IPS-20b (cell line): ENCODE results near the gene TMEM151A.
"Not testable (repeated sequence)": the region's sequence is repeated elsewhere in the genome, so short reads cannot be mapped to it uniquely, and the experiment has no call there.

ENCODE experiments used
- H3K27ac ChIP-seq: one replicate; pipeline ENCODE4 v1.5.1; 2013; ENCODE audit warnings: low read length
- H3K27me3 ChIP-seq: 2 replicates; pipeline ENCODE4 v1.6.1; 2013; ENCODE audit warnings: mild to moderate bottlenecking, low read length, inconsistent platforms; ENCODE audit not compliant: insufficient read depth
- H3K36me3 ChIP-seq: 2 replicates; pipeline ENCODE4 v1.6.1; 2013; ENCODE audit warnings: low read depth, mild to moderate bottlenecking, inconsistent platforms, low read length, moderate library complexity; ENCODE audit not compliant: insufficient read depth
- H3K4me1 ChIP-seq: 2 replicates; pipeline ENCODE4 v1.6.1; 2013; ENCODE audit warnings: mild to moderate bottlenecking, control low read depth, inconsistent platforms, low read length, moderate library complexity; ENCODE audit not compliant: insufficient read depth
- H3K4me3 ChIP-seq: 2 replicates; pipeline ENCODE4 v1.5.1; 2013; ENCODE audit warnings: mild to moderate bottlenecking, low read length, inconsistent platforms
- H3K9ac ChIP-seq: 2 replicates; pipeline ENCODE4 v1.6.1; 2013; ENCODE audit warnings: low read depth, mild to moderate bottlenecking, inconsistent platforms, low read length, moderate library complexity
- H3K9me3 ChIP-seq: 2 replicates; pipeline ENCODE4 v1.6.1; 2013; ENCODE audit warnings: mild to moderate bottlenecking, low read depth, low read length, inconsistent platforms; ENCODE audit not compliant: insufficient read depth

TMEM151A gene

DNA sequence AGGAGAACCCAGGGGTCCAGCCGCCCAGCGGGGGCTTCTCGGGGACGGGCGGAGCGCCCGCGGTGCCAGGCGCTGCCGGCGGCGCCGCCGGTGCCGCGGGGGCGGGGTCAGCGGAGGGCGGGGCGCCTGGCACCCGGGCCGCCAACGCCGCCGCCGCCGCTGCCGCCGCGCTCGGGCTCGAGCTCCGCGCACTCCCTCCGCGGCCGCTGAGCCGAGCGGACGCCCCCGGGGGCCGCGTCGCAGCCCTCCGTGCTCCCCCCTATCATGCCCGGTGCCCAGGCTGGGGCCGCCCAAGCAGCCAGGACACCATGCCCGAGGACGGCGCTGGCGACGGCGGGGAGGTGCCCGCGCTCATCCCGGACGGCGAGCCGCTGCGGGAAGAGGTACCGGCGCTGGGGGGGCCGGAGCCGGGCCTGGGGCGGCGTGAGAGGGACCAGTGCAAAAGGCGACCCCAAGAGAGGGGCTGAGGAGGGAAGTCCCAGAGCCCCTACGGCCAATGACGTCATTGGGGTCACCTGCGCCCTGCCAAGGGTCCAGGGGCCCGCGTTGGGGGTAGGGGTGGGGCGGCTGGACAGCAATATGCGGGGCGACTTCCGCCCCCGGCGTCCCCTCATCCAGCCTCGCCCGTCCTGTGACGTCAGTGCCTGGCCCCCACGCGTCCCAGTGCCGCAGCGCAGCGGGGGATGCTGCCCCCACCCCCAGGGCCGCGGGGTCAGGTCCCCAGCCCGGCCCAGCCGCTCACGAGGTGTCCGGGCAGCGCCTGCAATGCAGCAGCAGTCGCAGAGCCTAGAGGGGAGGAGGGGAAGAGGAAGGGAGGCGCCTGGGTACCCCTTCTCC, at the start of gene TMEM151A:
TMEM151A (plus strand) TSS at position 189 of the 837 bp plus-strand sequence; CDS start at position 309, 120 bp downstream.
- H3K27me3 ChIP-seq, result peaks cover 45% of the 10 kb centered on the region
- peak within 1 kb of the TSS; percentile 56 for H3K4me3 ChIP-seq

DNA sequence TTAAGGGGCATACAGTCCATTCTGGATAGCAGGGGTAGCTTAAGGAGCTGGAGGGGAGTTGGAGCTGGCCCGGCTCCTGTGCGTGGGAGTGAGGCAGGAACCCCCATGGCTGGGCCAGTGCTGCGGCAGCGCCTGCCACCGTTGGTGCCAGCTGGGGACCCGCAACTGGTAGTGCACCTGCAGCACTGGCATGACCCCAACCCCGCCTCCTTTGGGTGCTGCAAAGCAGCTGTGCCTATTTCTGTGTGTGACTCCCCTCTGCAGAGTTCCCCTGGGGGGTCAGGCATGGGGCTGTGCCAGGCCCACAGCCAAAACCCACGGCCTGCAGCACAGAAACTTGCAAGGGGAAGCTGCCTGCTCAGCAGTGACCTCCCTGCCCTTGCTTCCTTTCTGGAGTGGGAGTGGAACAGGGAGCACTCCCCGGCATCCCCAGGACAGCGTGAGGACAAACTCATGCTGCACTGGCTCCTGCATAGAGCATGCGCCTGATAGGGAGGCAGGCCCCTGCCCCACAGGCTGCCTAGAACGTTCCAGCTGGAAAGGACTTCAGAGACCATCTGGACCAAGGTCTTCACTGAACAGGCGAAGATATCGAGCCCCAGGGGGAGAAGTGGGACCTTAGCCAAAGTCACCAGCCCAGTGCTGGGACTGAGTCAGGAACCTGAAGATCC, 49.5 kb upstream of the TMEM151A start:
- no peak overlapping the region for H3K9ac ChIP-seq
- H3K9me3 ChIP-seq, result no peaks in the 10 kb centered on the region
- H3K27me3 ChIP-seq, result no peaks in the 10 kb centered on the region
- H3K27ac ChIP-seq, result no peak overlapping the region
- no peaks in the 10 kb centered on the region for H3K36me3 ChIP-seq
- no peak overlapping the region for H3K4me3 ChIP-seq
- H3K4me1 ChIP-seq, result no peaks in the 10 kb centered on the region

More for the DNA sequence above, at the start of gene TMEM151A:
- Histone ChIP-seq H3K4me1 (peaks cover 4% of the 10 kb centered on the region; the same call in 1 of the 2 replicates), H3K9me3 (no peaks in the 10 kb centered on the region), H3K36me3 (no peaks in the 10 kb centered on the region), H3K27ac (no peak within 1 kb of the TSS), H3K9ac (no peak within 1 kb of the TSS)

DNA sequence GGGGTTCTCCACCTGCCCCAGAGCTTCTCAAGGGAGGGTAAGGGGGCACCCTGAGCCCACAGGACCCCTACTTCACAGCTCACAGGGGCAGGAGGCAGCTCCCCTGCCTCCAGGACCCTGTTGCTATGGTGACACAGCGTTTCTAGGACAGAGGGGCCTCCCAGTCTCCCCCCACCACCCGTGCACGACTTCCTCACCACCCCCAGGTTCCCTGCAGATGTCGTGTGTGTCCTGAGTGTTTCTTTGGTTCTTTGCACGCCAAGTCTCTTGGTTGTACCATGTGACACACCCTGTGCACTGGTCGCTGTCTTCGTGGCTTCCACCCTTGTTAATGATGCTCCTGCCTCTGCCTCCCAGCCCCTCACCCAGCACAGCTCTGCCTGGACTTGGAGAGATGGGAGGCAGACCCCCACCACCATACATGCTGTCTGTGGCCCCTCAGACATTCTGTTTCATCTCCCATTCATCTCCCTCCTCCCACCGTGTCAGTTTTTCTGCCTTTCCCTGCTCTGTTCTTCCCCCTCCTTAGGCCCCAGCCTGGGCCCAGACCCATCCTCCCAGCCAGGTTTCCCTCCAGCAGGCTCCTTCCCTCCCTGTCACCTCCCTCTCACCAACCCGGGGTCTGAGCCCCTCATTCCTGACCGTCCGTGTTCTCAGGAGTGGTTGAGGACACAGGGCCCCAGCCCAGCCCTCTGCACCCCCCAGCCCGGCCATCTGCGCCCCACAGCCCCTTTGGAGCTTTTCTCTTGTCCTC, 47.7 kb upstream of the TMEM151A start:
- H3K9ac ChIP-seq, result no peak overlapping the region
- H3K4me3 ChIP-seq, result no peak overlapping the region
- no peaks in the 10 kb centered on the region for H3K27me3 ChIP-seq
- H3K9me3 ChIP-seq, result no peaks in the 10 kb centered on the region
- H3K36me3 ChIP-seq, result no peaks in the 10 kb centered on the region
- H3K4me1 ChIP-seq, result no peaks in the 10 kb centered on the region
- no peak overlapping the region for H3K27ac ChIP-seq

DNA sequence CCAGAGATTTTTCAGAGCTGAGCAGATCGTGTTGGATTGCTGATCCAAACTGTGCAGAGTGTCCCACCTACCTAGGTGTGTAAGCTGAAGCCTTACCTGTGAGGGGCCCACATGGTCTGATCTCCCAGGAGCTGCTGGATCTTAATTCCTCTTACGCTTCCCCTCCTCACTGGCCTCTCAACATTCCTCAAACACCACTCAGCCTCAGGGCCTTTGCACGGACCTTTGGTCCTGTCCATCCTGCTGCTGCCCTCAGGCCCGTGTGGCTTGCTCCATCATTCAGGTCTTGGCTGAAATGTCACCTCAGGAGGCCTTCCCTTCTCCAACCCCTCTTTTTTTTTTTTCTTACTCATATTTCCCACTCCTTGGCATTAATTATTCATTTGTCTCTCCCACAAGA, 44.4 kb upstream of the TMEM151A start:
- Histone ChIP-seq H3K36me3 (no peaks in the 10 kb centered on the region), H3K27me3 (no peaks in the 10 kb centered on the region), H3K27ac (no peak overlapping the region), H3K4me3 (no peak overlapping the region), H3K4me1 (no peaks in the 10 kb centered on the region), H3K9ac (no peak overlapping the region), H3K9me3 (no peaks in the 10 kb centered on the region)

DNA sequence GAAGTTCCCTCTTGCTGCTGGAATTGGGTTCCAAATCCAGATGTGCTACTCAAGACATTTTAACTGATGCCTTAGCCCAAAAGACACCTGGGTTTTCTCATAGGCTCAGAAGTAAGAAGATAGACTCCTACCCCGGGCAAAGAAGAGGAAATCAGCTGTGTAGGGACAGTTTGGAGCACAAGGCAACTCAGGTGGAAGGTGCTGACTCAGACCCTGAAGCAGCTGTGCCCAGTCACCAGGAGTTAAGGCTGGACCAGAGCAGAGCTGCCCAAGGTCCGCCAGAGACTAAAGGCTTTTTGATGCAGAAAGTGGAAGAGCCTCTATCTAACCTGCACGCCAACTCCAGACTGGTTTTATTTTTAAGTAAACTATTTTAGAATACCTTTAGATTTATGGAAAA, 43.9 kb upstream of the TMEM151A start:
- H3K9me3 ChIP-seq, result no peaks in the 10 kb centered on the region
- no peaks in the 10 kb centered on the region for H3K36me3 ChIP-seq
- H3K9ac ChIP-seq, result no peak overlapping the region
- no peaks in the 10 kb centered on the region for H3K4me1 ChIP-seq
- no peak overlapping the region for H3K27ac ChIP-seq
- H3K4me3 ChIP-seq, result no peak overlapping the region
- no peaks in the 10 kb centered on the region for H3K27me3 ChIP-seq

DNA sequence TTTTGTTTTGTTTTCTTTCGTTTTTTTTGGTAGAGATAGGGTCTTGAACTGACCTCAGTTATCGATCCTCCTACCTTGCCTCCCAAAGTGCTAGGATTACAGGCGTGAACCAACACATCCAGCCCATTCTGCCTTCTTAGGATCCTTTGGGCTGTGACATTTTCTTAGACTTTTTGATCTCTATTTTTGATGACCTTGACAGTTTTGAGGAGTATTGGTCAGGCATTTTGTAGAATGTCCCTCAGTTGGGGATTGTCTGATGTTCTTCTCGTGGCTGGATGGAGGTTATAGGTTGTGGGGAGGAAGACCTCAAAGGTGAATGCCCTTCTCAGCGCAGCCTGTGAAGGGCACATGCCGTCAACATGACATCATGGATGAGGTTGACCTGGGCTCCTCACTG, 42.8 kb upstream of the TMEM151A start:
- H3K36me3 ChIP-seq, result no peaks in the 10 kb centered on the region
- no peak overlapping the region for H3K27ac ChIP-seq
- H3K9ac ChIP-seq, result no peak overlapping the region
- H3K9me3 ChIP-seq, result no peaks in the 10 kb centered on the region
- H3K4me1 ChIP-seq, result no peaks in the 10 kb centered on the region
- H3K4me3 ChIP-seq, result no peak overlapping the region
- H3K27me3 ChIP-seq, result no peaks in the 10 kb centered on the region

DNA sequence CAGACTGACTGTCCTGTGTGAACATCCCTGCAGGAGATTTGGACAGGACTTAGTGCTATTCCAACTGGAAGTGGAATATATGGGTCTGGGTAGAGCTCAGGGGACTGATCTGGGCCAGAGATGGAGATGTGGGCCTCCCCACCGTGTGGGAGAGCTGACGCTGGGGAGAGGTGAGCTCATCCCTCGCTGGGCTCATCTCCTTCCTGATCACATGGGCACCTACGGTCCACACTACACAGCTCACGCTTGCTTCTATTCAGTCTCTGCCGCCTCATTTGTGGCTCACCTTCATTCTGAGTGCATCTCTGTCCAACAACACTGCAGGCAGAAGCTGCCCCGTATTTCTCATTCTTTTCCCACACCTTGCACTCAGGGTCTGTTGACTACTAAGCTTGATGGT, 39.9 kb upstream of the TMEM151A start:
- Histone ChIP-seq H3K4me3 (no peak overlapping the region), H3K9ac (no peak overlapping the region), H3K4me1 (no peaks in the 10 kb centered on the region; the same call in 1 of the 2 replicates), H3K27me3 (no peaks in the 10 kb centered on the region; the same call in 1 of the 2 replicates), H3K9me3 (no peaks in the 10 kb centered on the region), H3K36me3 (no peaks in the 10 kb centered on the region), H3K27ac (no peak overlapping the region)

DNA sequence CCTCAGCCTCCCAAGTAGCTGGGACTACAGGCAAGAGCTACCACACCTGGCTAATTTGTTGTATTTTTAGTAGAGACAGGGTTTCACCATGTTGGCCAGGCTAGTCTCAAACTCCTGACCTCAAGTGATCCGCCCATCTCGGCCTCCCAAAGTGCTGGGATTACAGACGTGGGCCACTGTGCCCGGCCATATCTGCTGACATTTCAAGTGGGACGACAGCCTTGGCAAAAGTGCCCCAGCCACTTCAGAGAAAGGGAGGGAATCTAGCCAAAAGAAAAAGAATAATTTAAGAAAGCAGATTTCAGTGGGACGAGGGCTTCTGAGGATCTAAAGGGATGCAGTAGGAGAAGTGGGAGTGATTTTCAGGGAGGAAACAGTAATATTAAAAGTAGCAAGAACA, 38.6 kb upstream of the TMEM151A start:
- H3K9me3 ChIP-seq, H3K4me1 ChIP-seq, H3K4me3 ChIP-seq, H3K27me3 ChIP-seq, H3K9ac ChIP-seq, H3K36me3 ChIP-seq, H3K27ac ChIP-seq: not testable (repeated sequence)

DNA sequence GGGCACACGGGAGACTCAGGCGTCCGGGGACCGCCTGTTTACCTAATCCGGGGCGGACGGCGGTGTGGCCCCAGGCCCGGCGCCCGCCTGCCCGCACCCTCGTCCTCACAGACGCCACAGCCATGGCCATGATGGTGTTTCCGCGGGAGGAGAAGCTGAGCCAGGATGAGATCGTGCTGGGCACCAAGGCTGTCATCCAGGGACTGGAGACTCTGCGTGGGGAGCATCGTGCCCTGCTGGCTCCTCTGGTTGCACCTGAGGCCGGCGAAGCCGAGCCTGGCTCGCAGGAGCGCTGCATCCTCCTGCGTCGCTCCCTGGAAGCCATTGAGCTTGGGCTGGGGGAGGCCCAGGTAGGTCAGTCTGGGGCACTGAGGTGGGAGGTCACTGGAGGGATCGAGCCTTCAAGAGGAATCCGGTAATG, 33.2 kb upstream of the TMEM151A start:
- Histone ChIP-seq H3K4me1 (no peaks in the 10 kb centered on the region; the same call in 1 of the 2 replicates), H3K36me3 (peaks cover 39% of the 10 kb centered on the region)

DNA sequence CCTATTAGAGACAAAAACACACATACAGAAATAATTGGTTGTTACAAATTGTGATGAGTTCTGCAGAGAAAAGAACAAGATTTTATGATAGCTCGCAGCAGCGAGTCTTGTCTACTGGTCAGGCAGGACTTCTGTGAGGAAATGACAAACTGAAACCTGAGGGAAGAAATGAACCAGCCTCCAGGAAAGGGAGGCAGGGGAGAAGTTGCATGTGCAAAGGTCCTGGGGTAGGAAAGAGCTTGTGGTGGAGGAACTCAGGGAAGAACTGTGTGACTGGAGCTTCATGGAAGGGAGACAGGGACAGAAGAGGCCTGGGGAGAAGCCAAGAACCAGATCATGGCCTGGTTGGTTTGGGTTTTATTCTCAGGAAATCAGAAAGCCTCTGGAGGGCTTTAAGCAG, 32.5 kb upstream of the TMEM151A start:
- peak overlapping the region; percentile 81; the same call in 1 of the 2 replicates for H3K9ac ChIP-seq
- peak overlapping the region; percentile 90 for H3K4me3 ChIP-seq
- no peaks in the 10 kb centered on the region for H3K9me3 ChIP-seq
- no peaks in the 10 kb centered on the region; the same call in 1 of the 2 replicates for H3K27me3 ChIP-seq
- H3K36me3 ChIP-seq, result peaks cover 47% of the 10 kb centered on the region
- H3K4me1 ChIP-seq, result no peaks in the 10 kb centered on the region; the same call in 1 of the 2 replicates
- H3K27ac ChIP-seq, result no peak overlapping the region

More for the DNA sequence above, 33.2 kb upstream of the TMEM151A start:
- Histone ChIP-seq H3K4me3 (peak overlapping the region; percentile 90), H3K27me3 (no peaks in the 10 kb centered on the region; the same call in 1 of the 2 replicates), H3K9me3 (no peaks in the 10 kb centered on the region), H3K27ac (no peak overlapping the region), H3K9ac (peak overlapping the region; percentile 81; the same call in 1 of the 2 replicates)

DNA sequence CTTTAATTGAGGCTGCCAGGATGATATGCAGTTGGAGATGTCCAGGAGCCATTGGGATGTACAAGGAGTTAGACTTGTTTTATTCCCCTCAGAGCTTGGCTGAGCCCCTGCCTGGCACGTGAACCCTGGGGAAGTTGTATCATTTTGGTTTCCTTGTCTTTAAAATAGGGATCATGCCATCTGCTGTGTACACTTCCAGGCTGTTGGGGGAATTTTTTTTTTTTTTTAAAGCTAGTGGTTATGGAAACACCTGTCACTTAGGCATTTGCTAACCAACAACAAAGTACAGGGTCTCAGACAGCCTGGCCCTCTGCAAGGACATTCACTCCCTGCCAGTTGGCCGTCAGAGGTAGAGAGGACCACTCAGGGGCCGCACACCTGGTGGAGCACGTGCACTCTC, 31.7 kb upstream of the TMEM151A start:
- Histone ChIP-seq H3K9ac (no peak overlapping the region), H3K9me3 (no peaks in the 10 kb centered on the region), H3K4me3 (no peak overlapping the region), H3K4me1 (no peaks in the 10 kb centered on the region; the same call in 1 of the 2 replicates), H3K27me3 (no peaks in the 10 kb centered on the region; the same call in 1 of the 2 replicates), H3K36me3 (peaks cover 54% of the 10 kb centered on the region), H3K27ac (no peak overlapping the region)
